HG03354 (cell line): ENCODE measurements around the gene ARL5A.

ENCODE experiments used
- ATAC-seq: cut with Tn5 transposase; IDR thresholded peaks from one replicate; pipeline ENCODE4 v1.9.1; 2021; ENCODE audit warnings: mild to moderate bottlenecking; ENCODE audit not compliant: unreplicated experiment, poor library complexity, severe bottlenecking

The ARL5A gene

GRCh38 chr2:151842830-151843690, 14.8 kb upstream of the ARL5A start:
- ATAC-seq, result no peak

GRCh38 chr2:151841047-151841424, 12.8 kb upstream of the ARL5A start:
- no peak for ATAC-seq

GRCh38 chr2:151840216-151841046, 12.2 kb upstream of the ARL5A start:
- peak; percentile 99 for ATAC-seq

DNA sequence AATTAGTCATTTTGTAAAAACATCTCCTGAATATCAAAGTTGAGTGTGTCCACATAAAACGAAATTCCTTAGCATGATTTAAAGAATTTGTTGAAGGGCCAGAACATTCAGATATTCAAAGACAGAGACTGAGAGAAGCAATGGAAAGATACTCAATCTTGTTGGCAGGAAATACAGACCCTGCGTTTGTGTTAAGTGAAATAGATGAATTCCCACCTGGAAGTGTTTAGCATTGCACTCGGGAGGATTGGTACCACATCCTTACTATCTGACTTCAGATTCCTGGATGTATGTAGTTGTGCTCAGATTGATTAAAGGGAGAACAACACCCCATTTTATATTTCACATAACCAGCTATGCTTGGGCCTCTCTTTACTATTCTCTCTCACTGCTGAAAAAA, 9.7 kb upstream of the ARL5A start:
- ATAC-seq, result no peak

- ATAC-seq, result peak; percentile 54
Observed at GRCh38 chr2:151833984-151834383, 5.8 kb upstream of the ARL5A start.

GRCh38 chr2:151830961-151831360, 2.7 kb upstream of the ARL5A start:
- ATAC-seq, result no peak

DNA sequence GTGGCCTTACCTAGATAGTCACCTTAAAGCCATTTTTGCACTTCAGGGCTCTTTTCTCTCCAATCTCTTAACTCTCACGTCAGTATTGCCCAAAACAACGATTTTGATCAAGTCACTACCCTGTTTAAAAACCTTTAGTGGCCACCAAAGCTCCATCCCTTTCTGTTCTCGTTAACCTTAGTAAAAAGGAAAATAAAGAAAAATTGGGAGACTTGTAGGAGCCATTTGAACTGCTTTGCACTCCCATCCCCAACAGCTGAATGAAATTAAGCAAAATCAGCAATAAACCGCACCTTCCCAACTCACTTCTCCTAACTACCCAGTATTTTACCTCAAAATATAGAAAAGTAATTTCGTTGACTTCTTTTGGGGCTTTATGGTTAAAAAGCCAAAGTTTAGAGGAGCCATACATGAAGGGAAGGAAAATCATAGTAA, 686 bp upstream of the ARL5A start:
- no peak for ATAC-seq

DNA sequence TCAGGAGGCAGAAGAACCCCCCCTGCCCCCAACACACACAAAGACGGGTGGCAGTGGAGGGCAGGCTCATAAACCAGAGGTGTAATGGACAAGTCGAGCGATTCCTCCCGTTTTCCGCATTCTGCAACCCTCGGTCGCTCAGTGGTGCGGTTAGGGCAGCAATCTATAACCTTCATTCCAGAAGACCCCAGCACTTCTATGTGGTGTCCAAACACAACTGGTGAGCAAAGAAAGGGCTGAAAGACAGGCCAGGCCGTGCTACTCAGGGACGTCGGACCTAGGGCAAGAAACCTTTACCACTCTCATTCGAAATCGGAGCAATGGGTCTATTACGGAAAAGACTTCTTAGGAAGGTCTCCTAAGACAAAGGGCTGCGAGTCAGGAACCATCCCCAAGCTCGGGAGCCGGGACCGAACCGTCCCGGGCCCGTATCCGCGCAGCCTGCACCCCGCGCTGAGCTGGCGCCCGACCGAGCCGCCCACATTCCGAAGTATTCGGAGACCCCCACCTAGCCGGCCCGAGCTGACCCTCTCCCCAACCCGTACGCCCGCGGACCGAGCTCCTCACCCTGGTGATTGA, 568 bp downstream of the ARL5A start:
- peak; percentile 37 for ATAC-seq

DNA sequence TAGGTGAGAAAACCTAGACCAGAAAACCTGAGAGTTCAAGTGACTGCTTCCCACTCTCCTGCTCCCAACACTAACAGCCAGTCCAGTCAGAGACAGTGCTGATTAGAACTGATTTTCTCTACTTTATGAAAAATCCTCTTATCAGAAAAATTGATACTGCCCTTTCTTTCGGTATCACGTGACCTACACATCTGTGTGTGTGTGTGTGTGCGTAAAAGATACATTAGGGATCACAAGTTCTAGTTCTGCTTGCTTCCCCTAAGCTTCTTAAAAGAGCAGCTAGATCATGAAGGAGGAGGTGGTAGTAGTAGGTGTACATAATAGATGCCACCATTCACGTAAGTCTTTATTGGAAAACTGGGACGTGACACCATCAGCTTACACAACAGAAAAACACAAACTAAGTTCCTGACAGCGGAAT, 1.5 kb downstream of the ARL5A start:
- no peak for ATAC-seq

DNA sequence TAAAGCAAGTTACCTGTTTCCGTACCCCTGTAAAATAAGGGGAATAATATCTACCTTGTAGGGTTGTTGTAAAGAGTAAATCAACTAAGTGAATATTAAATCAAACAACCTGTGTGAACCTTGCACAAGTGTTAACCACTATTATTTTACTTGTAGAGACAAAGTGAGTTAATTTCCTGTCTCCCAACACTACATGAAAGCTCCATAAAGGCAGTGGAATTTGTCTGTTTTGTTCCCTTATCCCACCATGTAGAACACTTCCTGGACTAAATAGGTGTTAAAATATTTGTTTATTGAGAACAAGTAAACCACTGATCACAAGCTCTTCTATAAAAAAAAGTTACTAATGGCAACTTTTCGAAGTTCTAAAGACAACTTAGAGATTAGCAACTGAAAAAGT, 3.3 kb downstream of the ARL5A start:
- no peak for ATAC-seq

DNA sequence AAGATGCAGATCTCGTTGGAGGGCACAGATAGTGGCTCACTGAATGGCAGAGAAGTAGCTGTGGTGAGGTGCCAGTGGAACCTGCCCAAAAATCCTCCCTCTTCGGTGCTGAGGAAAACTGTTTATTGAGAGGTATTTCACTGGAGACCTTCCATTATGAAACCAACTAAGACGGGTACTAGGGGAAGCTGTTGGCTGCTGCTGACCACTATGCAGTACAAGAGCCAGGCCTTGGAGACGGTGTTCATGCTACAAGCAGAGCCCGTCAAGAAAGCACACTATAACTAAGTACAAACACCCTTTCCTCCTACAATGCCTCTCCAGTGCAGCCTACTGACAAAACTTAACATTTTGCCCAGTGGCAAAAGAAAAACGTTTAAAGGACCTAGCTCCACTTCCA, 4.6 kb downstream of the ARL5A start:
- ATAC-seq, result no peak

- ATAC-seq, result peak; percentile 74
Observed at GRCh38 chr2:151819920-151820319, 8.3 kb downstream of the ARL5A start.

DNA sequence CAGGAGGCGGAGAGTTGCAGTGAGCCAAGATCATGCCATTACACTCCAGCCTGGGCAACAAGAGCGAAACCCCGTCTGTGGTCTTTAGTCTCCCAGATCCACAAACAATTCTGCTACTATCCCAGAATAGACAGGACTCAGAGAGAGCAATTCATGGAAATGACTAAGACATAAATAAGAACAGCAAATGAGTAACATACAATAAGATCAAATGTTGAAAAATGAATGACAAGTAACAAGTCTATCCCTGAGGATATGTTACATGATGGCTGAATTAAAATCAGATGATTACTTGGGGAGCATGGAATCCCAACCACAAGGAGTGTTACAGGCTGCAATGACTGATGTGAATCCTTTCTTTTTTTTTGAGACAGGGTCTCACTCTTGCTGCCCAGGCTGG, 10.3 kb downstream of the ARL5A start:
- no peak for ATAC-seq

DNA sequence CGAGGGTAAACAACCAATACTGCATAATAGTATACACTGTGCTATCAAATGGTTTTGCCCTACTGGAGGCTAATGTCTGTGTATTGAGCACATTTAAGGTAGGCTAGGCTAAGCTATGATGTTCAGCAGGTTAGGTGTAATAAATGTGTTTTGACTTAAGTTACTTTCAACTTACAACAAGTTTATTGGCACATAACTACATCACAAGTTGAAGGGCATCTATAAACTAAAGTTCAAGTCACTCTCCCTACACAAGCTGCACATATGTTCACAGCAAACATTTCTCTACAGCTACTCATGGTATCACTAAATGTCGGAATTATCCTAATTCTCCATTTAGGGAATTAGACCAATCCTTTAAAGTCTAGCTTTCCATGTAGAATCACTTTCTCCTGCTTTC, 11.4 kb downstream of the ARL5A start:
- ATAC-seq, result no peak

DNA sequence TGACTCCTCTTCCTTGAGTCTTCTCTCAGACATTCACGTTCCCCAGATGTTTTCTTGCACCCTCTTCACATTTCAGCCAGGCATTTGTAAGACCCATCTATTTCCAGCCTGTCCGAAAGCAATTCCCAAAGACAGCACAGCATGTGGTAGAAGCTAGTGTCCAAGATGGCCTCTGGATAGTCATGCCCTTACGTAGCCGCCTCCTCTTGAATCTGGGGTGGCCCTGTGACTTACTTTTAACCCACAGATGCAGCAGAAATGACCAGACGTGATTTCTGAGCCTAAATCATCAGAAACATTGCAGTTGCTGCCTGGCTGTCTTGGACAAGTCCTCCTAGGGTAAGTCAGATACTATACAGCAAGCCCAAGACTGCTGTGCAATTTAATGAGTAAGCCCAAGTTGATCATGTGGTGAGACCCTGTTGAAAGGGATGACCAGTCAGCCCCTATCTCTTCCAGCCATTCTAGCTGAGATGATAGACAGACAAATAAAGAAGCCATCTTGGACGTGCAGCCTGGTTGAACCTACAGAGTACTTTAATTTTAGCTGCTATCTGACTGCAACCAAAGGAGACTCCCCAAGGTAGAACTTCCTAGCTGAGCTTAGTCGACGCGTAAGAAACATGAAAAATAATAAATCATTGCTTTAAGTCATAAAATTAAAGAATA, 12.3 kb downstream of the ARL5A start:
- no peak for ATAC-seq

- no peak for ATAC-seq
Observed at GRCh38 chr2:151810489-151810888, 17.7 kb downstream of the ARL5A start.

DNA sequence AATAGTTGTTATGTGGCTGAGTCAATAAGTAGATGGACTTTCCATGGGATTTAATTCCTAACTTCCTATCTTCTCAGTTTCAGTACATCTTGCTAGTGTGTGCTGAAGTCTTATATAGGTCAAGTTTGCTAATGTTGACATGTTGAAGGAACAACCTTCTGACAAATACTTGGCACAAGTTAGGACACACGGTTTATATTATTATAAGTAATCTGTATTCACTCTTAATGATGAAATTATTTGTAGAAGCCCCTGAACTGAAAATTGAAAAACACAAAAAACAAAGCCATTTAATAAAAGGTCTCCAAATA, 19.2 kb downstream of the ARL5A start:
- no peak for ATAC-seq

- peak; percentile 66 for ATAC-seq
Observed at GRCh38 chr2:151808258-151809072, 19.8 kb downstream of the ARL5A start.

DNA sequence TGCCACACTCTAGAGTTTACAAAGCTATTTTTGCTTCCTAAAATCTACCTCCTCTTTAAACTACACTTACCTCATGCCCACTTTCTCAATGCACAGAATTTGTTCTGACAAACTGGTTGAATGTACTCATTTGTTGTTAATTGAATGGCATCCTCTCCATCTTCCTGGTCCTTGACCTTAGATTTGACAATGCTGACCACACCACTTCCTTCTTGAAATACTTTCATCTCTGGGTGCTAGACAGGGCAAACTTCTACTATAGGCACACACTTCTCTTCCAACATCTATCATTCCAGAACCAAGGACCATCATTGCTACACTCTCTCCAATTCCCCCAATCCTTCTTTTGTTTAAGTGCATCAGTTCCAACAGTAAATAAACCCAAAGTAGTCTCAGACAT, 22.3 kb downstream of the ARL5A start:
- no peak for ATAC-seq
